BE2C (cell line): ENCODE measurements around the gene SYK.

Source experiments
- DNase-seq: peaks from one replicate; pipeline ENCODE4 v3.0.0-alpha.2; 2020
- H3K27me3 ChIP-seq: fragments of 250-450 bp; sonication (Bioruptor Pico); 2 replicates; pipeline ENCODE4 v1.5.1; 2020; ENCODE audit warnings: mild to moderate bottlenecking
- H3K36me3 ChIP-seq: fragments of 250-450 bp; sonication (Bioruptor Pico); 2 replicates; pipeline ENCODE4 v1.5.1; 2020; ENCODE audit warnings: mild to moderate bottlenecking
- H3K4me1 ChIP-seq: fragments of 250-450 bp; sonication (Bioruptor Pico); 2 replicates; pipeline ENCODE4 v1.5.1; 2020
- H3K4me3 ChIP-seq: 2 replicates; pipeline ENCODE4 v1.5.1; 2011; ENCODE audit warnings: low read depth, low read length
- H3K9me3 ChIP-seq: fragments of 250-450 bp; sonication (Bioruptor Pico); 2 replicates; pipeline ENCODE4 v1.5.1; 2020
- CTCF ChIP-seq: IDR thresholded peaks from 2 replicates; pipeline ENCODE4 v1.5.1; 2012; ENCODE audit warnings: mild to moderate bottlenecking, low read depth, low read length

SYK gene

DNA sequence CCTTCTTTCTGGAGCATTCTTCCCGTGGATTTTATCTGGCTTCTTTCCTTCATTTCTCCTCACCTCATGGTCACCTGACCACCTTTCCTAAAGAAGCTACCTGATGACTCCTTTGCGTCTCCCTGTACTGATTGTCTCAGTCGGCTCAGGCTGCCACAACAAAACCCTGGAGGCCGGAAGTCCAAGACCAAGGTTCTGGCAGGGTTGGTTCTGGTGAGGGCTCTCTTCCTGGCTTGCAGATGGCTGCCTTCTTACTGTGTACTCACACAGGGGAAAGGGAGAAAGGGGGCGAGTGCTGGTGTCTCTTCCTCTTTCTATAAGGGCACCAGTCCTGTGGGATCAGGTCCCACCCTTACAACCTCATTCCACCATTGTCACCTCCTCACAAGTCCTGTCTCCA, 140.0 kb downstream of the SYK start:
- no peak for DNase-seq
- H3K4me1 ChIP-seq, result no peaks in the 10 kb centered on the region
- H3K4me3 ChIP-seq, result no peak overlapping the region
- H3K27me3 ChIP-seq, result no peaks in the 10 kb centered on the region
- TF ChIP-seq CTCF, result no peak
- no peaks in the 10 kb centered on the region for H3K36me3 ChIP-seq
- no peaks in the 10 kb centered on the region for H3K9me3 ChIP-seq

GRCh38 chr9:90942555-90942954, 140.9 kb downstream of the SYK start:
- no peak overlapping the region for H3K4me3 ChIP-seq
- no peak for DNase-seq
- H3K27me3 ChIP-seq, result no peaks in the 10 kb centered on the region
- no peaks in the 10 kb centered on the region for H3K9me3 ChIP-seq
- H3K4me1 ChIP-seq, result no peaks in the 10 kb centered on the region
- no peaks in the 10 kb centered on the region for H3K36me3 ChIP-seq
- TF ChIP-seq CTCF, result no peak

- H3K4me3 ChIP-seq, result no peak overlapping the region
- H3K27me3 ChIP-seq, result no peaks in the 10 kb centered on the region
- no peaks in the 10 kb centered on the region for H3K9me3 ChIP-seq
- DNase-seq, result no peak
- TF ChIP-seq CTCF, result no peak
- H3K36me3 ChIP-seq, result no peaks in the 10 kb centered on the region
- H3K4me1 ChIP-seq, result peaks cover 1% of the 10 kb centered on the region; the same call in 1 of the 2 replicates
These were observed 141.7 kb downstream of the SYK start for GRCh38 chr9:90943341-90943740.

DNA sequence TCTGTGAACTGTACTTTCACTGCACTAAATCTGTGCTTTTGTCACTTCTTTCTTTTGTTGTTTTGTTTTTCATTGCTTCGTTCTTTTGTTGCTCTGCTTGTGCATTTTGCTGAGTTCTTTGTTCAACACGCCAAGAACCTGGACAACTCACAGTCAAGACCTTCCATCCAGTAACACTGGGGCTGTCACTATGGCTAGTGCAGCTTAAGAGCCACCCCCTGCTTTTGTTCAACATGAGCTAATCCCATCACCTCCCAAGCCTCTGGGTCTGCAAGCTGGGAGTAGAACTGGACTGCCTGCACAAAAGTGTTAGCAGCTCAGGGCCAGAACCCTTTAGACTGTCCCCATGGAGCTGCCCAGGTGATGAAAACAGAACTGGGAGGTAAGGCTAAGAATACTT, 143.7 kb downstream of the SYK start:
- no peak for DNase-seq
- Histone ChIP-seq H3K27me3 (no peaks in the 10 kb centered on the region), H3K36me3 (no peaks in the 10 kb centered on the region), H3K9me3 (no peaks in the 10 kb centered on the region), H3K4me3 (no peak overlapping the region), H3K4me1 (peaks cover 2% of the 10 kb centered on the region; the same call in 1 of the 2 replicates)
- no peak for TF ChIP-seq CTCF

GRCh38 chr9:90946982-90947381, 145.4 kb downstream of the SYK start:
- no peak for TF ChIP-seq CTCF
- Histone ChIP-seq H3K36me3 (no peaks in the 10 kb centered on the region), H3K4me1 (peaks cover 2% of the 10 kb centered on the region; the same call in 1 of the 2 replicates), H3K9me3 (no peaks in the 10 kb centered on the region), H3K4me3 (no peak overlapping the region), H3K27me3 (no peaks in the 10 kb centered on the region)
- no peak for DNase-seq
